DMS153 (cell line): ENCODE results near the gene CACTIN.

Experiments
- DNase-seq: peaks from one replicate; lab custom pipeline; 2025; lab: John Stamatoyannopoulos, UW

Gene CACTIN

DNA sequence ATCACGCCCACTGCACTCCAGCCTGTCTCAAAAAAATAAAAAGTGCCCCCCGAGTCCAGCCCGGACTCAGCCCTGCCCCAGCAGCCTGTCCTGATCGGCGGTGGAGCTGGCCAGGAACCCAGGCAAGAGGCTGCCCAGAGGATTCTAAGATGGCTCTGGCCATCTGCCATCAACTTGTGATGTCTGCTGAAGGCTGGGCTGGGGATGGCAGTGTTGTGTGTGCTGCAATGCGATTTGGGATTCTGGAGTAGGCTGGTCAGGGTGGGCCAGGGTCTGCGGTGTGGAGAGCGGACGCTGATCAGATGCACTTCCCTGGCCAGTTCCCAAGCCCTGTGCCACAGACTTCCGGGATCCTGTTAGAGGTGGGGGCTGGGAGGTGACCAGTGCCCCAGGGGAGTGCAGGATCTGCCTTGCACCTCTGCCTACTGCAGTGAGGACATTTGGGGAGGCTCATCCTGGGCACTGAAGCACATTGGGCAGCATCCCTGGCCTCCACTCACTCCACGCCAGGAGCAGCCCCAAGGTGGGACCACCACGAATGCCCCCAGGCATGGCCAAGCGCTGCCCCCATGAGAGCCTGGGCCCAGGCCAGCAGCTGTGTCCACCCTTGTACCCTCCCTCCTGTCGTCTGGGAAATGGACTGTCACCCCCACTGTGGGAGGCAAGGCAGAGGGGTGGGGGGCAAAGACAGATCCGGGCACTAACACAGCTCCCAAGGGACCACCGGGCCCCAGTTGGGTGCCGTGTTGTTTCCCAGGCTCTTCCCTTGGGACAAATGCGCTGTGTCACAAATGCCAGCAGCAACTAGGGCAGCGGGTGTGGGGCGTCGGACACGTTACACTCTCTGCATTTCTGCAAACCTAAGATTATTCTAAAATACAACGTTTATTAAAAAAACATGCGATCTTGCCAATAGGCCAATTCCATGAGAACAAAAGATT, 16.5 kb downstream of the CACTIN start:
- DNase-seq, result no peak

DNA sequence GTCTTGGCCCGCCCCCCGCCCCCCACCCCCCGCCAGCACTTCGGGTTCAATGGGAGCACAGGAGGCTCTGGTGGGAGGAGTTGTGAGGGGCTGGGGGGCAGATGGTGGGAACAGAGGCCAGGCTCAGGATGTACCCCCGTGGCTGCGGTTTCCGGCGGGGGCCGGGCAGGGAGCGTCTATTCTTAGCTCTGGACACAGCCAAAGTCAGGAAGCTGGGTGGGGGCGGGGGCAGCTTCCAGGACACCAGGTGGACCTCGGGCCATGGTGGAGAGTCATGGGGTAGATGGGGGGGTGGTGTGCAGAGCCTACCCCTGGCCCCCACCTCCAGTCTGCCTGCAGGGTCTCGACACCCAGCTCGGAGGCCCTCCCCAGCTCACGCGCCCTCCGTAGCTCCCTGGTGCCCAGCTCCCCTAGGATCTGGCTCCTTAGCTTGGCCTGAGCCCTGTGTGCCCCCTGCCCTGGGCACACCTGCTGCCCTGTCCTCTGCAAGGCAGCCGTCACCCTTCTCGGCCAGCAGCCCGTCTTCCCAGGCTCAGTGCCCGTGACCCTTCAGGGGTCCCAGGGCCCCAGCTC, 17.8 kb downstream of the CACTIN start:
- DNase-seq, result no peak

DNA sequence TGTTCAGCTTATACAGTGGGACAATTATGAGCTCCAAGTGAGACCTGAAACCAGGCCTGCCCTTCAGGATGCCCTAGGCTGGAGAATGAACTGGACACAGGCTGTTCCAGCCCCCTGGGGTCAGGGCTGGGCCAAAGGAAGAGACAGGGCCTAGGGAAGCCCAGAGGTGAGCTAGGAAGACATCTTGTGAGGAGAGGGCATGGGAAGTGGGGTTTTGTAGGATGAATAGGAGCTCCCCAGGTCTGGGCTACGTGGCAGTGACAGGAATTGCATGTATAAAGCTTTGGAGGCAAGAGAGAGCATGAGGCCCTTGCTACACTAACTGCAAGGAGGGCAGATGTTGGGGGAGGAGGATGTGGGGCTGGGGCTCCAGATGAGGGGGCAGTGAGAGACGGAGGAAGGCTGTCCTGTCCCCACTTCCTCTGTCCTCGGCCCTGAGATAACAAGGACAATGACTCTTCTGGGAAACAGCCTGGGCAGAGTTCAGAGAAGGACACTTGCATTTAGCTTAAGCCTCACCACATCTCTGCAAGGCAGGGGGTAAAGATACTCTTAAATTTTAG, 18.4 kb downstream of the CACTIN start:
- DNase-seq, result no peak

DNA sequence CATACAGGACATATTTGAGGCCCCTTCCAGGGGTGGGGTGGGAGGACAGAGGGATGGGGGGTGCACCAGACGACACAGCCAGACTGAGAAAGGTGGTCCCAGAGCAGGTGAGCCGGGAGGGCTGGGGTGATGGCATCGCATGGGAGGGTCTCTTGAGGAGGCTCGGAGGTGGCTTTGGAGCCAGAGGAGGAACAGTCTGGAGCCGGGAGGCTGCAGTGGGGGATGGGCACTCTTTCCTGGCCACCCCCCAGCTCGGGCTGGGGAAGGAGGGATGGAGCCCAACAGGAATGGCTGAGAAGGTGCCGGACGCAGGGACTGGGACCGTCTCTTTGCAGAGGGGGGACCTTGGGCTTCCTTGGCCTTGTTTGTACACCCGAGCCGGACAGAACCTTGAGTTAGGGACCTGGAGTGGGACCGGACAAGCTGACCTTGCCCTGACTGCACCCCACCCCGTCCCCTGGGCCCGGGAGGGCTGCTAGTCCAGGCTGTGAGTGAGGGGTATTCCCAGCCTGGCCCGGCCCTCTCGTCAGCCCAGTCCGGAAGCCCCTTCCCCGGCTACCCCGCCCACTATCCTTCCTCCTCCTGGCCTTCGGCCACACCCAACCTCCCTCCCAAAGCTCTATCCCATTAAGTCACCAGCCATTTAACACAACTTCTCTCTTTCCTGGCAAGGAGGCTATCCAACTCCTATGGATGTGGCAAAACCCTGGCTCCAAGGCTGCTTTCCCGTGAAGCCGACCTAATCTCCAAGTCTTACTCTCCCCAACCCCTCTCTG, 19.1 kb downstream of the CACTIN start:
- no peak for DNase-seq

DNA sequence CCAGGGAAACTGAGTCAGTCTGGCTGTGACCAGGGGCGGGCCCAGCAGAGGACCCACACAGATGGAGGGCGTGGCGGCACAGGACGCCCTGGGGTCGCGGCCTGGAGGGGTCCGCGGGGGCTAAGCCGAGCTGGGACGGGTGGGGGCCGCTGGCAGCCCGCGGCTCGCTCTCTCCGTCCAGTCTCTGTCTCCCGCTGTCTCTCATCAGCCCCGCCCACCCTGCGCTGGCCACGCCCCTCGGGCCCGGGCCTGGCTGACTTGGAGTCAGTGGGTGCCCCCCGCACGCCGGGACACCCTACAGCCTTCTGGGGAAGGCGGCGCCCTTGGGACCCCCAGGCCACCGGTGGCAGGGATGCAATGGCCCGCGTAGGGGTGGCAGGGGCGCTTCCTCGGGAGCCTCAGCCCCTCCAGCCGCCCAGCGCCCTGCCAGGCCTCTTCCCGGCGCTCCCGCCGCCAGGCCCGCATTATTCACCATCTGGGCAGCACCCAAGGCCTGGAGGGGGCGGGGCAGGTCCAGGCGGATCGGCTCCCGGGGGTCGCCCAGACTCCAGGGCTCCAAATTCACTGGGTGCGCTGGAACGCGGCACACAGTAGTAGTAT, 19.8 kb downstream of the CACTIN start, which contains the start of gene TBXA2R:
Gene TBXA2R (minus strand): TSS at position 186 of the 600 bp plus-strand sequence. CDS start 6,241 bp downstream, outside the sequence.
- peak; percentile 6 for DNase-seq

DNA sequence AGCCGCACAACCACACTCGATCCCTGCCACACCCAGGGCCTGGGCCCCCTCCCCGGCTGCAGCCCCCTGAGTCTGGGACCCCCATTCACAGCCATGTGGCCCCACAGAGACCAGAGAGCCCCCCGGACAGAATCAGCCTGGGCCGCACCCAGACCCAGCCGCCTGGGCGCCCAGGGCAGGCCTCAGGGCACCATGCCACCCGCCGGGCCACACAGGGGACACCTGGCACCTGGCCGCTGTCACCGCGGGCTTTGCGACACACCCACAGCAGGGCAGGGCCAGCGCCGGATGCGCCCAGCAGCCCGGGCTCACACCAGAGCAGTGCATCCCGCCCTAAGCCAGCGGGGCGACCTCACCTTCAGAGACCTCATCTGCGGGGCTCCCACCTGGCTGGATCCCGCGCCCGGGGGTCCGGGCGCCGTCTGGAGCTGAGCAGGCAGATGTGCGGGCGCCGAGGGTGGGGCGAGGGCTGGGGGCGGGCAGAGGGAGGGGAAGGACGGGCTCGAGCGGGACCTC, 20.4 kb downstream of the CACTIN start:
- peak; percentile 44 for DNase-seq

DNA sequence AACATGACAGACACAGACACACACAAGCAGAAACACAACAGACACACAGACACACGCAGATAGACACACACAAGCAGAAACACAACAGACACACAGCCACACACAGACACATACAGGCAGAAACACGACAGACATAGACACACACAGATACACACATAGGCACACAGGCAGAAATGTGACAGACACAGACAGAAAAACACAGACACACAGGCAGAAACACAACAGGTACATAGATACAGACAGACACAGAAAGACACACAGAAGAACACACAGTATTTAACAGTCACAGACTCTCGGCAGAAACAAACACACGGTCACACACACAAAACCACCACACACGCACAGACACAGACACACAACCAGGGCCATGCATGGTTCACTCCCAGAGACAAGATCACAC, 20.8 kb downstream of the CACTIN start:
- DNase-seq, result no peak

DNA sequence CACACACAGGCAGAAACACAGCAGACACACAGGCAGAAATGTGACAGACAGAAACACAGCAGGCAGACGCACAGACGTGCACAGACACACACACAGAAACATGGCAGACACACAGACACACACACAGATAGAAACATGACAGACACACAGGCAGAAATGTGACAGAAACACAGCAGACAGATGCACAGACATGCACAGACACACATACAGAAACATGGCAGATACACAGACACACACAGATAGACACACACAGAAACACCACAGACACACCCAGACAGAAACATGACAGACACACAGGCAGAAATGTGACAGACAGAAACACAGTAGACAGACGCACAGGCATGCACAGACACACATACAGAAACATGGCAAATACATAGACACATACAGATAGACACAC, 21.2 kb downstream of the CACTIN start:
- DNase-seq, result no peak

DNA sequence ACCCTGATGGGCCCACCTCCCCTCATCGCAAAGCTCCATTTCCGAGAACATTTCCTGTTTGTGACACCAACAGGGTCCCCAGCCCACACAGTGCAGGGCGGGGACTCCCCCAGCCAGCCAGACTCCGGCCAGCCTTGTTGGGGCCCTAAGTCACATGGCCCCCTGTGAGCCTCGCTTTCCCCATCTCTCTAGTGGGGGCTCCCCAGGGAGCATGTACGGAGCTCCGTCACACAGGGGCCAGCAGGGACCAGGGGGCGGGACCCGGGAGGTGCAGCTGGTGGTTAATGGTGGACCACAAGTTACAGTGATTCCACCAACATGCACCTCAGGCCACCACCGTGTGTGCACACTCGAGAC, 21.6 kb downstream of the CACTIN start:
- DNase-seq, result no peak

DNA sequence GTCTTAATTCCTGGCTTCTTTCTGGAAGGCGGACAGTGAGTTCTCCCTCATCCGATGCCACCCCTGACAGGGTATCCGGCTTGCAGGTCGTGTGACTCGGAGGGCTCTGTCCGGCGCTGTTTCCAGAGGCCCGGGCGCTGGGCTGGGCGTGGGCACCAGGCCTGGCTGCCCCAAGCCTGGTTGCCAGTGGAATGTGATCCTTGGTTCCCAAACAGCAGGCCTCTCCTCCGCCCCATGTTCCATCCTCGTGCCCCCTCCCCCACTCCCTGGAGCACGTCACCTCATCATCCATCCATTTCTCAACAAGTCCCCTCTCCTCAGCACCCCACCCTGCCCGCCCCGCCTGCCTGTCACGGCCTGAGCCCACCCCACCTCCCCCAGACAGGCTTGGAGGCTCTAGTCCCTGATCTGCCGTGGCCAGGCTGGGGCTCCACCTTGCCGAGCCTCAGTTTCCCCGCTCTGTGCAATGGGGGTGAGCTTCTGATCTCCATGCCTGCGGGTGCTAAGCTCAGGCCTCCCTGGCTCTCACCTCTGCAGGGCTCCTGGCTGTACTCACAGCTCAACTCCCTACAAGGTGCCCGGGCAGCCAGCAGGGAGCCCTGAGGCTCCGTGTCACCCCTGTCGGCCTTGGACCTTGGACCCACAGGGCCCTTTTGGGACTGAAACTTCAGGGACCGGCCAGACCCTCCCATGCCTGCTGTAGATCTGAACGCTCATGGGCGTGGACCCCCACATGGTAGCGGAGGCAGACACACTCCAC, 22.2 kb downstream of the CACTIN start:
- DNase-seq, result no peak

DNA sequence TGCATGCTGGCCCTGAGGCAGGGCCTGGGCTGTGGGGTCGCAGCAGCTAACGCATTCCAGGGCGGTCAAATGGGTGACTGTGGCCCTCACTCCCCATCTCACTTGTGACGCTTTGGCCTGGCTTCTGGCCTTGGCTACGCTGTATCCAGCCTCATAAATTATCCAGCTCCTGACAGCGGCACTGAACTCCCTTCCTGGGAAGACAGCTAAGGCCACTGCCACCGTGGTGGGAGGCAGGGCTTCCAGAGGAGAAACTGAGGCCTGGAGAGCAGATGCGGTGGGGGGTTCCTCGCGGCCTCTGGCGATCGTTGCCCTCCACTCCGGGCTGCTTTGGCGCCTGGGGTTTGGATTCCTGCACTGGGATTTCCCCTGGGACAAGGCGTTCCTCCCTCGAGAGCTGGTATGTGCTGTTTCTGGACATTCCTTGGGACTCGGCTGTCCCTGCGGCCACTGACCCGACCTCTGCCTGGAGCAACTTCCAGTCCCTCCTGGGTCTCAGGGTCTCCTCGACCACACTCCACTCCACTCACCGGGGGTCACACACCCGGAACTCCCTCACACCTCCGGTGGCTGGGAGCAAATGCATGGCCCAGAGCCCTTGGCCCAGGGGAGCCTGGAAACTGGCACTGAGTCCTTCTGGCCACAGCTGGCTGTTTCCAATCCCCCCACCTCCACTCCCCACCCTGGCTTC, 23.3 kb downstream of the CACTIN start:
- DNase-seq, result no peak

DNA sequence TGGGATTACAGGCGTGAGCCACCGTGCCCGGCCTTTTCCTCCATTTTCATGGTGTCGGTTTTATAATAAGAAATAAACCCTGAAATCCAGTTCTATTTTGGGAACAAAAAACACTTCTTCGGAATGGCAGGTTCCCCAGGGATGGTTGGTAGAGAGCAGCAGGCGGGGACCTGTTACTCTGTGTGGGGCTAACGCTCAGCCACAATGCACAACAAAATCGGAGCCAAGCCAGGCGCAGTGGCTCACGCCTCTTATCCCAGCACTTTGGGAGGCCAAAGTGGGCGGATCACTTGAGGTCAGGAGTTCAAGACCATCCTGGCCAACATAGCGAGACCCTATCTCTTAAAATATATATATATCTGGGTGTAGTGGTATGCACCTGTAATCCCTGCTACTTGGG, 25.6 kb downstream of the CACTIN start:
- no peak for DNase-seq

DNA sequence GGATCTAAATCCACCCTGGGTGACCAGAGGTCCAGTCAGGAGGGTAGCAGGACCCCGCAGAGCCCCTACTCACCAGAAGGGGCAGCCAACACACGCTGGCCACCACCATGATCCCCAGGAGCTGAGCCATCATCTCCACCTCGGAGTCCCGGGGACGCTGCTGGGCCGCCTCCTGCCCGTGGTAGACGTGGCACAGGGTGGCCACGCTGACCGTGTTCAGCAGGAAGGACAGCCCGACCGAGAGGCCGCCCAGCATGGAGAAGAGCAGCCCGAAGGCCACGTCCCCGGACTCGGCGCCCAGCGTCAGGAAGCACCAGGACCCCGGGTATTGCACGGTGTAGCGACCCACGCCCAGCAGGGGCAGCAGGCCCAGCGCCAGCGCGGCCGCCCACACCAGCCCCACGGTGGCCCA, 26.8 kb downstream of the CACTIN start:
- DNase-seq, result no peak

DNA sequence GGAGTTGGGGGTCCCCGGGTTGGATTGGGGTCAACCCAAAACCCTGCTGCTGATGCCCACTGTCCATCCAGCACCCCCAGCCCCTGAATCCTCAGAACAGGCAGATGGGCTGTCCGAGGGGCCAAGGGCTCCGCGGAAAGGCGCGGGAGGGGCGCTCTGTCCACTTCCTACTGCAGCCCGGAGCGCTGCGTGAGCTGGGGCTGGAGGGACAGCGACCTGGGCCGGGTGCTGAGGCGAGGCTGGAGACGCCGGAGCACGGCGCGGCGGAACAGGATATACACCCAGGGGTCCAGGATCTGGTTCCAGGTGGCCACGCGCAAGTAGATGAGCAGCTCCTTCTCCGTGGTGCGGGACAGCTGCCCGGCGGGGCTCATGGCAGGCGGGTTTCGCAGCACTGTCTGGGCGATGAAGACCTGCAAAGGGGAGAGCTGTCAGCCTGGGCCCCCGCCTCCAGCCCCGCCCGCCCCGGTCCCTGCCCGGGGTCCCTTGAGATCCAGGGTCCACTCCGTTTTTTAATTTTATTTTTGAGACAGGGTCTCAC, 31.0 kb downstream of the CACTIN start:
- DNase-seq, result no peak

DNA sequence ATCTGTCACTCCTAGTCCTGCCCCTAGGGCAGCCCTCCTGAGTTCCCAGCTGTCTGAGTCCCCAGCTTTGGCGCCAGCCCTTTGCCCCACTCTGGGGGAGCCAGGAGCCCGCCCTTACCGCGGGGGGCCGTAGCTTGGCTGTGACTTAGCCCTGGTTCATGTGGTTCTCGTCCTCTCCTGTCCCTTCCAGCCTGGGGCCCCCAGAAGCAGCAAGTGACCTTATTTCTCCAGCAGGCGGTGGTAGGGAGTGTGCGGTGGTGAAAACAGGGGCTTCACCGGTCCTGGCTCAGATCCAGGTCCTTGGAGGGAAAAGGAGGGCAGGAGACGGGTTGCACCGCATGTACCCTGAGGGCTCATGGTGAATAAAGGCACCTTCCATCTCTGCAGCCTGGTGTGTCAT, 33.4 kb downstream of the CACTIN start:
- DNase-seq, result no peak

DNA sequence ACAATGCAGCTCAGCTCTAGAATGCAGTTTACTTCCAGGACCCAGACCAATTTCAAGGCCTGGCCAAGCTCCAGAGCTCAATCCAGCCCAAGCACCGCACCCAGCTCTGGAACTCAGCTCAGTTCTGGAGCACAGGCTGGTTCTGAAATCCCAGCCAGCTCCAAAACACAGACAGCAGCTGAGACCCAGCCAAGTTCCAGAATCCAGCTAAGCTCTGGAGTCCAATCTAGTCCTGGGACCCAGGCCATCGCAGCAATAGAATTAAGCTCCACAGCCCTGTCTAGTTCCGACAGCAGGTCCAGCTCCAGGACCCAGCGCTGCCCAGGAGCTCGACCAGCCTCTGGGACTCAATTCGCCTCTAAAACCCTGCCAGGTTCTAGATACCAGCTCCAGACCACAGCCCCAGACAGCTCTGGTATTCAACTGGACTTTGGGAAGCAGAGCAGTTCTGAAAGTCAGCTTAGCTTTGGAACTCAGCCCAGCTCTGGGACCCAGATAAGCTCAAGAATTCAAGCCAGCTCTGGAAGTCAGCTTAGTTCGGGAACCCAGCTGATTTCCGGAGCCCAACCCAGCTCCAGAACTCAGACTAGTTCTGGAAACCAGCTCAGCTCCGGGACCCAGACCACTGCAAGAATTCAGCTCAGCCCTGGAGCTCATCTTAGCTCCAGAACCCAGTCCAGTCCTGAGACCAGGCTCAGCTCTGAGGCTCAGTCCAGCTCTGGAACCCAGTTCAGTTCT, 34.5 kb downstream of the CACTIN start:
- DNase-seq, result no peak

DNA sequence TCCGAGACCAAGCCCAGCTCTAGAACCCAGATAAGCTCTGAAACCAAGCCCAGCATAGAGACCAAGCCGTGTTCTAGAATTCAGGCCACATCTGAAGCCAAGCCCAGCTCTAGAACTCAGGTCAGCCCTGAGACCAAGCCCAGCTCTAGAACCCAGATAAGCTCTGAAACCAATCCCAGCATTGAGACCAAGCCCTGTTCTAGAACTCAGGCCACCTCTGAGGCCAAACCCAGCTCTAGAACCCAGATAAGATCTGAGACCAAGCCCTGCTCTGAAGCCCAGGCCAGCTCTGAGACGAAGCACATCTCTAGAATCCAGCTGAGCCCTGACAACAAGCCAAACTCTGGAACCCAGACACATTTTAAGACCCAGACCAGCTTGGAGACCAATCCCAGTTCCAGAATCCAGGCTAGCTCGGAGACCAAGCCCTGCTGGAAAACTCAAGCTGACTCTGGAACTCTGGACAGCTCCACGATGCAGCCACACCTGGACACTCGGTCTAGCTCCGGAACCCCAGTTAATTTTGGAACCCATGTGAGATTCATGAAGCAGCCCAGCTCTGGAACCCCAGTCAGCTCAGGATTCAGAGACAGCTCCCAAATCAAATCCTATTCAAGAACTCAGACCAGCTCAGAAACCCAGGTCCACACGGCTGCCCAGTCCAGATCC, 35.5 kb downstream of the CACTIN start:
- no peak for DNase-seq

DNA sequence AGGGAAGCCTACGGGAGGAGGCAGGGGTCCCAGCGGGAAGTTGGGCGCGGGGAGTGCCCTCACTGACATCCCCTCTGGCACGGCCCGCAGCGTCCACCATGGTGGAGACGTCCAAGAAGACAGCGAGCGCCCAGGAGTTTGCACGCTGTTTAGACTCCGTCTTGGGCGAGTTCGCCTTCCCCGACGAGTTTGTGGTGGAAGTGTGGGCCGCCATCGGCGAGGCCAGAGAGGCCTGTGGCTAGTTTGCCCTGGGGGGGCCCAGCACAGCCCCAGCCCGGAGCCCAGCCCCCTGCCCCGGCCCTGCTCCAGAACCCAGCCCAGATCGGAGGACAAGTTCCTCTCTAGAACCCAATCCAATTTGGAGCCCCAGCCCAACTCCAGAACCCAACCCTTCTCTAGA, 36.6 kb downstream of the CACTIN start:
- no peak for DNase-seq

DNA sequence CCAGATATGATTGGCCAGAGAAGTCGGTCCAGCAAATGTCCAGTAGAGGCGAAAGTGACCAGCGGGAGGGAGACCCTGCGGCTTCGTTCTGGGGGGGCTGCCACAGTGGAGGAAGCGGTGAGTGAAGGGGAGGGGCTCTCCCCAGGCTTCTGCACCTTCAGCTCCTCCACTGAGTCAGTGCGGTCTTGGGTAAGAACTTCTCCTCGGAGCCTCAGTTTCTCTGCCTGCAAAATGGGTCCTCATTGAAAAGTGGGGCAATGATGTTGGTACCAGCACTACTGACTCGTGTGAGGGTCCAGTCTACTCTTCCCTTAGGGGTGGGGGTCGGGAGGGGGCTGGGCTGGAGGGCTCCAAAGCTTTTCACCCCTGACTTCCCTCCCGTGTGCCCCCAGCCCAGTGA, 37.2 kb downstream of the CACTIN start:
- DNase-seq, result no peak
